ENCODE results near the gene UQCC3. TPM values are rescaled to one million over a fixed set of nuclear protein-coding genes. Genes with fewer than 3 reads are reported as not detected.
"Not testable (repeated sequence)": the region's sequence is repeated elsewhere in the genome, so short reads cannot be mapped to it uniquely, and the experiment has no call there.

Gene UQCC3, protein sequence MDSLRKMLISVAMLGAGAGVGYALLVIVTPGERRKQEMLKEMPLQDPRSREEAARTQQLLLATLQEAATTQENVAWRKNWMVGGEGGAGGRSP
- 7.4 TPM for total RNA-seq
- long read RNA-seq, transcript UQCC3-201 (2 exons, 1,947 nt), result major isoform, 5 of 14 reads
- long read RNA-seq, partial matches to known transcripts, result 7 of 14 reads
- long read RNA-seq, other reads (novel, unspliced or antisense), result 2 of 14 reads

- no peak for DNase-seq (ENCODE audit: low spot score)
Observed at GRCh38 chr11:62671608-62672389, at the start of gene UQCC3, which contains the start of gene LBHD1. TSS of gene UQCC3 (plus strand) at chr11:62671673. CDS start at chr11:62671746, 73 bp downstream. TSS of gene LBHD1 (minus strand) at chr11:62672267. CDS start at chr11:62670031, 2,236 bp downstream.

- DNase-seq (ENCODE audit: low spot score), result no peak
Observed at GRCh38 chr11:62622476-62623089, 48.9 kb upstream of the UQCC3 start.

DNA sequence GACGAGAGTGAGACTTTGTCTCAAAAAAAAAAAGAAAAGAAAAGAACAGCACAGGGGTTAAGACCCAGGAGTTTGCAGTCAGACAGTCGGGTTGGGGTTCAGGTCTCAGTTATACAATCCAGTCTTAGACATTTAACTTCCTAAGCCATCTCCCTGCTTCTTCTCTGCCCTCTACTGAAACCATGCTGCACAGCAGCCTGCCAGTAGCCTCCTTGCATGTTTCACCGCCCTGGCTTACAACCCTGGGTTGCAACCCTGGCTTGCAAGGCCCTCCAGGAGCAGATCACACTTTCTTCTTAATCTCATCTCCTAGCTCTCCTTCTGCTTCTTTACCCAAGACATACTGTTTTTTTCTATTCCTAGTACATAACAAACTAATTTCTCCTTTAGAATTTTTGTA is 43.8 kb upstream of the UQCC3 start:
- DNase-seq (ENCODE audit: low spot score), result no peak

DNA sequence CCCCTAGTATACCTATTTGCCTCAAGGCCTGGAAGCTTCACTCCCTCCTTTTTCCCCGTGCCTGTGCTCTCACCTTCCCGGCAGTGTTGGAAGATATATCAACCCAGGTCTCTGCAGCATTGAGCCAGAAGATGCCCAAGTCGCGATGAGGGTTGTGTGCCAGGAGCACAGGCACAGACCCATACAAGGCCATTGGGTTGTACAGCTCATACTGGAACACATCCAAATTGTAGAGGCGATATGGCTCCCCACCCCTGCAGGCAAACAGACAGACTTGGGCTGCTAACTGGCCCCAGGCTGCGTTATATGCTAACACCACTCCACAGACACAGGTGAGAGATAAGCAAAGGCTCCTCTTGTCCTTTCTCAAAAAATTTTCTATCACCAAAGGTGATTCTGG is 39.0 kb upstream of the UQCC3 start:
- DNase-seq (ENCODE audit: low spot score), result no peak

GRCh38 chr11:62644220-62644619 is 27.3 kb upstream of the UQCC3 start:
- no peak for DNase-seq (ENCODE audit: low spot score)

- no peak for DNase-seq (ENCODE audit: low spot score)
Observed at GRCh38 chr11:62645671-62645945, 25.9 kb upstream of the UQCC3 start.

GRCh38 chr11:62645946-62646824 is 25.3 kb upstream of the UQCC3 start, which contains the start of gene GANAB:
TSS of gene GANAB (minus strand) at chr11:62646613. CDS start at chr11:62646599, 14 bp downstream.
- peak; percentile 100 for DNase-seq (ENCODE audit: low spot score)

DNA sequence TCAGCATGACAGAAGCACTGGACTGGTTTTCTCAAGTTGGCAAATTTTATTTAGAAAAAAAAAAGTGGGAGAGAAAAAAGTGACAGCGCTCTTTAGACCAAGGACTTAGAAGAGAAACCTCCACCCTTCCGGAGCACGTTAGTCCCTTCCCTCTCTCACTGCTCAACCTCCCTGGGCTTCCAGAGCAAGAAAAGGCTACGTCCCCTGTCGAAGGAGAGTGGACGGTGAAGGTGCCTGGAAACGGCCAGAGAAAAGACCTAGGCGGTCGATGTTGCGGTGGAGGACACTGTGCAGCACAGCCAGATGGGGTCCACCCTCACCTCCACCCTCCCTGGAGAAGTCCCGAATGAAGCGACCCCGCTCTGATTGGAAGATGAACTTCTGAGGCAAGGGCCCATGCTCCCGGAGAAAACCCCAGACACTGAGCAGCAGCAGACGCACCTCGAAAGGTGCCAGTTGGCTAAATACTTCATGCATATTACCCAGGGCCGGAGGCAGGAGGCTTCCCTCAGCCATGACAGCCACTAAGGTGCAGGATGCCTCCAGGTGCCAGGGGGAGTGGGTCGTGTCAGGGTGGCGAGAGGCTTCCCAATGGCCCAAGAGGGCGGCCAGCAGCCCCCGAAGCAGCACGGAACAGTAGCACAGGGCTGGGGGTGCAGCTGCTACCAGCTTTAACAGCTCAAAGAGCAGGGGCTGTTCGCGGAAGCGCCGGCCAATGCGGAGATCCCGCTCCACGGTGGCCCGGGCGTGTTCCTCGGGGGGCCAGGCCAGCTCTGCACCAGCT is 24.5 kb upstream of the UQCC3 start:
- DNase-seq (ENCODE audit: low spot score), result no peak

DNA sequence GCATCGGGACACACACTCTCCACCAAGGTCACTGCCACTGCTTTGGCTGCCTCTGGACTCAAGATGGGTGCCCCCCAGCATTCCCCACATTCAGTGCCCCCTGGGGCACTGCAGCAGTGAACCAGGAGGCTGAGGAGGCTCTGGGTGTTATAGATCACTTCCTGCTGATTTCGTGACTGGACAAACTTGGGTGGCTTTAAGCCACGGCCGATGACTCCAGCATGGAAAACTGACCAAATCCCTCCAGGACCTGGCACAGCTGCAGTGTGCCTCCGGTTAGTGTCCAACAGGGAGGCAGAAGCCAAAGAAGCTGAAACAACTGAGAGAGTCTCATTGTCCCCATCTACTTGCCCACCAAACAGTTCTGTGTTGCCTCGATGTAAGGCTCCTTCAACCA is 23.9 kb upstream of the UQCC3 start:
- DNase-seq (ENCODE audit: low spot score), result no peak

DNA sequence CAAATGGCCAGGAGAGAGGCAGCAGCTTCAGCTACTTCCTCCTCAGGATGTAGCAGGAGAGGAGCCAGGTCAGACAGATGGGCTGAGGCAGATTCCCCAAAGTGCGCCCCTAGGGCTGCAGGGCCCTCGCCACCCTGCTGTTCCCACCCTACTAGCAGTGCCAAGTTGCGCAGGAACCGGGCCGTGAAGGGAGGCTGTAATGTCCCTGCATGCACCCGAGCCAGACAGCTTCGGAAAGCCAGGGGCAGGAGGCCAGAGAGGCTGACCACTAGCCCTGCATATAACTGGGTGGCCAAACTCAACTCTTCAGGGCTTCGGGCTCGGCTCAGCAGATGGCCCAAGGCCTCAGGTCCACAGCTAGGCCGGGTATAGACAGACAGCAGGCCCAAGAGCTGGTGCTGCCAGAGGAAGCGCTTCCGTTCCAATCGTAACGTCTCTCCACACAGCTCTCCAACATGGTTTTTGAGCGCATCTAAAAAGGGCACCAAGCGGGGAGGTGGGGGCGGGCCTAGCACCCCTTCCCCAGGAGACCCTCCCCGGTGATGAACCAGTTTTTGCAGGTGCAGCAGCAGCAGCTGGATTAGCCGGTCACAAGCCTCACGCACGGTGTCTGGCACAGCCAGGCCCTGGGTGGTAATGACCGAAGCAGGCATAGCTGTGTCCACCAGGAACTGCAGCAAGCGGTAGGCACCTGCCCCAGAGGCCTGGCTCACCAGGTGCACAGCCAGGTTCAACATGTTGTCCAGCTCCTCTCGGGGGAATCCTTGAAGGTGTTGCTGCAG is 23.1 kb upstream of the UQCC3 start:
- DNase-seq (ENCODE audit: low spot score), result no peak

GRCh38 chr11:62648967-62649364 is 22.5 kb upstream of the UQCC3 start:
- no peak for DNase-seq (ENCODE audit: low spot score)

- DNase-seq (ENCODE audit: low spot score), result no peak
Observed at GRCh38 chr11:62649486-62649885, 22.0 kb upstream of the UQCC3 start.

DNA sequence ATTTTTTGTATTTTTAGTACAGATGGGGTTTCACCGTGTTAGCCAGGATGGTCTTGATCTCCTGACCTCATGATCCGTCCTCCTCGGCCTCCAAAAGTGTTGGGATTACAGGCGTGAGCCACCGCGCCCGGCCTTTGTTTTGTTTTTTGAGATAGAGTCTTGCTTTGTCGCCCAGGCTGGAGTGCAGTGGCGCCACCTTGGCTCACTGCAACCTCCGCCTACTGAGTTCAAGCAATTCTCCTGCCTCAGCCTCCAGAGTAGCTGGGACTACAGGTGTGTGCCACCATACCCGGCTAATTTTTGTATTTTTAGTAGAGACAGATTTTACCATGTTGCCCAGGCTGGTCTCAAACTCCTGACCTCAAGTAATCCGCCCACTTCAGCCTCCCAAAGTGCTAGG is 21.2 kb upstream of the UQCC3 start:
- not testable (repeated sequence) for DNase-seq (ENCODE audit: low spot score)

GRCh38 chr11:62652161-62653006 is 19.1 kb upstream of the UQCC3 start:
- no peak for DNase-seq (ENCODE audit: low spot score)

- no peak for DNase-seq (ENCODE audit: low spot score)
Observed at GRCh38 chr11:62654297-62654696, 17.2 kb upstream of the UQCC3 start.

DNA sequence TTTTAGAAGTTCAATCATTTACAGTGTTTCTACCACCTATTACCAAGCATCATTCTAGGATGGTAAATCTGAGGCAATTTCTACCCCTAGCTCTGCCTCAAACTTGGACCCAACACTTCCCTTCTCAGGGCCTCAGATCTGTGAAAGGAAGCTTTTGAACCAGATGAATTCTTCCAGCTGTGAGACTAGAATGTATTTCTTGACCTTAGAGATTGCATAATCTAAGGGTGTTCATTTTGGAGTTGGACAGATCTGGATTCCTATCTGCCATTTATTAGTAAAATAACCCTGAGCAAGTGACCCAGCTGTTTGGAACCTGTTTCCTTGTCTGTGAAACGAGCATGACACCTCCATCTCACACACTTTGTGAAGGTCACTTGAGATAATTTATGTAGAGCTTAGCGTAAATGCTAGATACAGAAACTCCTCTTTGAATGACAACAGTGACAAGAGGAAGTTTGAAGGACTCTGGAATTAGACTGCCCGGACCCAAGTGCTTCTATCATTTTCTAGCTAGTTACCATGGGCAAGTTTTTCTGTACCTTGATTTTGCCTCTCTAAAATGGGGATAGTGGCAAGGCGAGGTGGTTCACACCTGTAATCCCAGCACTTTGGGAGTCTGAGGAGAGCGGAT is 14.6 kb upstream of the UQCC3 start:
- DNase-seq (ENCODE audit: low spot score), result no peak

GRCh38 chr11:62664405-62665074 is 6.9 kb upstream of the UQCC3 start:
- DNase-seq (ENCODE audit: low spot score), result no peak

- peak; percentile 99 for DNase-seq (ENCODE audit: low spot score)
Observed at GRCh38 chr11:62665075-62665598, 6.3 kb upstream of the UQCC3 start, which contains the start of the genes C11orf98 and CSKMT. TSS of gene C11orf98 (minus strand) at chr11:62665210. CDS start at chr11:62665169, 41 bp downstream. TSS of gene CSKMT (plus strand) at chr11:62665312. CDS start at chr11:62665880, 568 bp downstream.
